Right lobe of liver (tissue), 6 donors: ENCODE measurements around the gene HCN2. TPM values are rescaled to one million over a fixed set of nuclear protein-coding genes. Genes with fewer than 3 reads are reported as not detected.

Experiments
- ATAC-seq, 4 donors: fragments of 200-7000 bp; cut with Tn5 transposase; one replicate each; pipeline ENCODE4 v1.9.1; 2020; ENCODE audit warnings: mild to moderate bottlenecking in 4 of 4, moderate library complexity in 4 of 4
- DNase-seq, 3 donors: peaks; one replicate each; pipeline ENCODE4 v3.0.0-alpha.2; 2020
- H3K27ac ChIP-seq, 3 donors: fragments of 200-600 bp; one replicate each; pipeline ENCODE4 v1.8.0; 2022
- H3K27me3 ChIP-seq, 2 donors: fragments of 200-600 bp; one replicate each; pipeline ENCODE4 v1.8.0; 2022
- H3K36me3 ChIP-seq, 4 donors: fragments of 200-600 bp; sonication (generic) in 1 of 4; one replicate each; pipeline versions ENCODE4 v1.5.1 to v1.8.0; 2017 to 2022; ENCODE audit warnings: control low read depth in 1 of 4
- H3K4me1 ChIP-seq, 4 donors: fragments of 200-600 bp; sonication (generic) in 1 of 4; one replicate each; pipeline versions ENCODE4 v1.5.1 to v1.8.0; 2017 to 2022; ENCODE audit warnings: control low read depth in 1 of 4
- H3K4me3 ChIP-seq, 3 donors: fragments of 200-600 bp; one replicate each; pipeline ENCODE4 v1.8.0; 2022
- H3K9me3 ChIP-seq, 4 donors: fragments of 200-600 bp; sonication (generic) in 1 of 4; one replicate each; pipeline versions ENCODE4 v1.5.1 to v1.8.0; 2017 to 2022; ENCODE audit warnings: control low read depth in 1 of 4
- POLR2A ChIP-seq: fragments of 450-650 bp; IDR thresholded peaks from one replicate; pipeline ENCODE4 v1.6.1; 2017; ENCODE audit warnings: antibody characterized with exemption, mild to moderate bottlenecking
- WGBS: methylation state at CpG from one replicate; pipeline ENCODE4 v1.1.6; 2018; ENCODE audit warnings: low coverage, low lambda C conversion rate; ENCODE audit not compliant: insufficient coverage; ENCODE audit errors: missing lambda C conversion rate; 5-methylcytosine and 5-hydroxymethylcytosine counted together
- intact Hi-C, 2 donors: fragments of 100-400 bp; cut with DNase I; formaldehyde crosslinking; loops; one replicate each; pipeline versions ENCODE4 v1.11.2 to v1.14.1; 2022
- total RNA-seq, 6 experiments: library from RNA; depleted of rRNA in 2 of 6; stranded (reverse); fragments of >200 nt in 2 of 6; fragmentation: NEBNext Ultra II Directional in 3 of 6; extraction: Animal tissue kit (Norgen Biotek cat#: 25700) in 3 of 6; gene quantifications; one replicate each; pipeline versions ENCODE4 v1.1.0 to v1.2.4, GENCODE V29; 2016 to 2023
- TF ChIP-seq, protein P1 (sequence below), 4 donors: fragments of 200-600 bp in 3 of 4; fragments of 450-650 bp in 1 of 4; IDR thresholded peaks; one replicate each; pipeline versions ENCODE4 v1.5.1 to v1.8.0; 2016 to 2022; ENCODE audit warnings: antibody characterized with exemption in 4 of 4, mild to moderate bottlenecking in 2 of 4
- donor health status: DM: no; HTN: yes; CAD: no.
- donor health status: DM: no; HTN: no; CAD: no.
- donor health status: DM: no; HTN: no; CAD: no.
- donor health status: DM: no; HTN: yes; CAD: no.
- donor health status: DM: no; HTN: yes; CAD: no.

Gene HCN2
- total RNA-seq, 6 experiments from 2014 or later, result 0.05 to 0.27 (median 0.09) TPM; not detected in 1

DNA sequence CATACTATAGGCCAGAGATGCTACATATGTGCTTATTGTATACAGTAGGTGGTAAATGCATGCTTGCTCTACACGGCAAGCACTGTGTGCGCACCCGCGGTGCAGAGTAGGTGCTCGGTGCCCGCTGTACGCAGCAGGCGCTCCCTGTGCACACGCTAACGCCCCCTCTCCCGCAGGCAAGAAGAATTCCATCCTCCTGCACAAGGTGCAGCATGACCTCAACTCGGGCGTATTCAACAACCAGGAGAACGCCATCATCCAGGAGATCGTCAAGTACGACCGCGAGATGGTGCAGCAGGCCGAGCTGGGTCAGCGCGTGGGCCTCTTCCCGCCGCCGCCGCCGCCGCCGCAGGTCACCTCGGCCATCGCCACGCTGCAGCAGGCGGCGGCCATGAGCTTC, 25.9 kb downstream of the HCN2 start:
- Histone ChIP-seq H3K9me3 (no peaks in the 10 kb centered on the region), H3K27ac (no peak overlapping the region), H3K4me3 (no peak overlapping the region), H3K27me3 (no peaks in the 10 kb centered on the region), H3K4me1 (no peaks in the 10 kb centered on the region), H3K36me3 (peaks cover 0 to 21% (median 9%) of the 10 kb centered on the region in 4 donors)
- peak in 2 of 3 donors; percentile 35 to 40 for DNase-seq
- TF ChIP-seq, protein P1, sequence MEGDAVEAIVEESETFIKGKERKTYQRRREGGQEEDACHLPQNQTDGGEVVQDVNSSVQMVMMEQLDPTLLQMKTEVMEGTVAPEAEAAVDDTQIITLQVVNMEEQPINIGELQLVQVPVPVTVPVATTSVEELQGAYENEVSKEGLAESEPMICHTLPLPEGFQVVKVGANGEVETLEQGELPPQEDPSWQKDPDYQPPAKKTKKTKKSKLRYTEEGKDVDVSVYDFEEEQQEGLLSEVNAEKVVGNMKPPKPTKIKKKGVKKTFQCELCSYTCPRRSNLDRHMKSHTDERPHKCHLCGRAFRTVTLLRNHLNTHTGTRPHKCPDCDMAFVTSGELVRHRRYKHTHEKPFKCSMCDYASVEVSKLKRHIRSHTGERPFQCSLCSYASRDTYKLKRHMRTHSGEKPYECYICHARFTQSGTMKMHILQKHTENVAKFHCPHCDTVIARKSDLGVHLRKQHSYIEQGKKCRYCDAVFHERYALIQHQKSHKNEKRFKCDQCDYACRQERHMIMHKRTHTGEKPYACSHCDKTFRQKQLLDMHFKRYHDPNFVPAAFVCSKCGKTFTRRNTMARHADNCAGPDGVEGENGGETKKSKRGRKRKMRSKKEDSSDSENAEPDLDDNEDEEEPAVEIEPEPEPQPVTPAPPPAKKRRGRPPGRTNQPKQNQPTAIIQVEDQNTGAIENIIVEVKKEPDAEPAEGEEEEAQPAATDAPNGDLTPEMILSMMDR (IDR thresholded peaks at IDR 0.05), result peak in 1 of 4 donors; percentile 24
- no peak for TF ChIP-seq POLR2A
- WGBS, result 46% methylated on average over 10 of the region's 33 CpGs
- intact Hi-C loops, result no loop called here
- ATAC-seq, result peak; percentile 27 to 66 (median 52)

GRCh38 chr19:616062-616700, 26.5 kb downstream of the HCN2 start:
- TF ChIP-seq POLR2A, result no peak
- TF ChIP-seq, protein P1 (IDR thresholded peaks at IDR 0.05), result no peak
- H3K27ac ChIP-seq, result no peak overlapping the region
- H3K4me3 ChIP-seq, result no peak overlapping the region
- DNase-seq, result peak in 2 of 3 donors; percentile 30 to 42
- H3K9me3 ChIP-seq, result no peaks in the 10 kb centered on the region
- intact Hi-C loops, result no loop called here
- WGBS, result no CpG with 5 or more reads among the region's 97 CpGs
- H3K36me3 ChIP-seq, result peaks cover 0 to 24% (median 10%) of the 10 kb centered on the region in 4 donors
- no peaks in the 10 kb centered on the region for H3K27me3 ChIP-seq
- H3K4me1 ChIP-seq, result no peaks in the 10 kb centered on the region
- no peak for ATAC-seq

DNA sequence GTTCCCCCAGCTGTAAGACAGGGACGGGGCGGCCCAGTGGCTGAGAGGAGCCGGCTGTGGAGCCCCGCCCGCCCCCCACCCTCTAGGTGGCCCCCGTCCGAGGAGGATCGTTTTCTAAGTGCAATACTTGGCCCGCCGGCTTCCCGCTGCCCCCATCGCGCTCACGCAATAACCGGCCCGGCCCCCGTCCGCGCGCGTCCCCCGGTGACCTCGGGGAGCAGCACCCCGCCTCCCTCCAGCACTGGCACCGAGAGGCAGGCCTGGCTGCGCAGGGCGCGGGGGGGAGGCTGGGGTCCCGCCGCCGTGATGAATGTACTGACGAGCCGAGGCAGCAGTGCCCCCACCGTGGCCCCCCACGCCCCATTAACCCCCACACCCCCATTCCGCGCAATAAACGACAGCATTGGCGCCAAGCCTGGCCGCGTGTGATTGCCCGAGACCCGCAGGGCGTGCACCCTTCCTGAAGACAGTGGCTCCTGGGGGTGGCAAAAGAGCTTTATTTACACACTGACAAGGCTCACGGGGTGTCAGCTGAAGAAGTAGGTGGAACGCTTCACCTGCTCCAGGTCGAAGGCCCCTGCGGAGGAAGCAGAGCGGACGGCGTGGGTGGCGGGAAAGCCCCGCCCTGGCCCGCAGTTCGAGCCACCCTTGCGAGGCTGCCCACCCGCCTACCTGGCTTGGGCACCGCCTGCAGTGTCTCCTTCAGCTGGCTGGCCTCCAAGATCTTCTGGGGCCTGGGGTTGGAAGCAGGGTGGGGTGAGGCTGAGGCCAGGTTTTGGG, 27.3 kb downstream of the HCN2 start:
- H3K4me3 ChIP-seq, result no peak overlapping the region
- H3K9me3 ChIP-seq, result no peaks in the 10 kb centered on the region
- ATAC-seq (peak in 1 of 4 donors; percentile 9), DNase-seq (peak in 1 of 3 donors; percentile 51)
- H3K4me1 ChIP-seq, result no peaks in the 10 kb centered on the region
- 87% methylated on average over 7 of the region's 58 CpGs for WGBS
- peaks cover 0 to 31% (median 10%) of the 10 kb centered on the region in 4 donors for H3K36me3 ChIP-seq
- intact Hi-C loops, result no loop called here
- no peak overlapping the region for H3K27ac ChIP-seq
- H3K27me3 ChIP-seq, result no peaks in the 10 kb centered on the region
- TF ChIP-seq, protein P1 (IDR thresholded peaks at IDR 0.05), result no peak
- TF ChIP-seq POLR2A, result no peak

- Histone ChIP-seq H3K9me3 (no peaks in the 10 kb centered on the region), H3K27me3 (no peaks in the 10 kb centered on the region), H3K27ac (no peak overlapping the region), H3K4me3 (no peak overlapping the region), H3K4me1 (no peaks in the 10 kb centered on the region), H3K36me3 (peaks cover 0 to 32% (median 10%) of the 10 kb centered on the region in 4 donors)
- intact Hi-C loops, result no loop called here
- DNase-seq (peak in 1 of 3 donors; percentile 31), ATAC-seq (peak in 1 of 4 donors; percentile 14)
- TF ChIP-seq POLR2A, result no peak
- TF ChIP-seq, protein P1 (IDR thresholded peaks at IDR 0.05), result no peak
- WGBS, result 96% methylated on average over 5 of the region's 29 CpGs
Observed at GRCh38 chr19:617551-618246, 28.0 kb downstream of the HCN2 start.
